Measurements from ENCODE around the gene MTMR10. TPM values are rescaled to one million over a fixed set of nuclear protein-coding genes. Genes with fewer than 3 reads are reported as not detected.

Gene MTMR10
- total RNA-seq, 1 donor from 2014 or later, result 36.2 TPM

DNA sequence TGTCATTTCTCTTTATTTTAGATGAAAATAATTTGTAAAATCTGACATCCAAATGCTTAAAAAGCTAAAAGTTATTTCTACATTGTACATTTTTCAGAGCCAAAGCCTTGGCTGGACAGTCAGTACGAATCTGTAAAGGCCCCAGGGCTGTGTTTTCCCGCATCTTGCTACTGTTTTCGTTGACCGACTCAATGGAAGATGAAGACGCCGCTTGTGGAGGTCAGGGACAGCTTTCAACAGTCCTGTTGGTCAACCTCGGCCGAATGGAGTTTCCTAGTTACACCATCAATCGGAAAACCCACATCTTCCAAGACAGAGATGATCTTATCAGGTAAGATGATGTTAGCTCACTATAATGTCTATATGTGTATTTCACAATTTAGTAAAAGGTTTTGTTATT lies 77.7 kb downstream of the MTMR10 start:
- DNase-seq (no peak), ATAC-seq (no peak)
- intact Hi-C loops (cut with DNase I), result no loop called here
- no peak overlapping the region for H3K4me3 ChIP-seq
- H3K9me3 ChIP-seq, result no peaks in the 10 kb centered on the region
- H3K27ac ChIP-seq, result no peak overlapping the region
- H3K4me1 ChIP-seq, result no peaks in the 10 kb centered on the region
- TF ChIP-seq CTCF (IDR thresholded peaks at IDR 0.05), result no peak
- peaks cover 80% of the 10 kb centered on the region for H3K36me3 ChIP-seq
- no peaks in the 10 kb centered on the region for H3K27me3 ChIP-seq

DNA sequence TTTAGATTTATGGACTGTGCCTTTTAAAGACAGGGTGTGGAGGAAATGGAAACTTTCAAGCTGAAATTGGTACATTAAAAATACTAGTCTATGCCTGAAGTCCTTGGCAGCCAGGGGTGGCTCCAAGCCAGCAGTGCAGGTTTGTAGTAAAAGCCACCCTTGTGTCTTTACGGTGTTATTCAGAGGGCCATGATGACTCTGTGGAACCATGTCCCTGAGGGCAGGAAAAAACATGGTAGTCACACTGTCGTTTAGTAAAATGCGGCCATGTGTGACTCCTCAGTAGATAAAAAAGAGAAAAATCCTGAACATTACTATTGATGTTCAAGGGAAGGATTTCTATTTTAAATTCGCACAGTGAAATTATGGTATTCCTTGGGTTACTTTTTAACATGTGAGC lies 85.1 kb downstream of the MTMR10 start:
- Histone ChIP-seq H3K4me1 (peaks cover 8% of the 10 kb centered on the region), H3K9me3 (no peaks in the 10 kb centered on the region), H3K27me3 (no peaks in the 10 kb centered on the region), H3K4me3 (no peak overlapping the region), H3K36me3 (peaks cover 13% of the 10 kb centered on the region), H3K27ac (no peak overlapping the region)
- intact Hi-C loops (cut with DNase I), result no loop called here
- no peak for TF ChIP-seq CTCF (IDR thresholded peaks at IDR 0.05)
- DNase-seq, result no peak
- no peak for ATAC-seq

DNA sequence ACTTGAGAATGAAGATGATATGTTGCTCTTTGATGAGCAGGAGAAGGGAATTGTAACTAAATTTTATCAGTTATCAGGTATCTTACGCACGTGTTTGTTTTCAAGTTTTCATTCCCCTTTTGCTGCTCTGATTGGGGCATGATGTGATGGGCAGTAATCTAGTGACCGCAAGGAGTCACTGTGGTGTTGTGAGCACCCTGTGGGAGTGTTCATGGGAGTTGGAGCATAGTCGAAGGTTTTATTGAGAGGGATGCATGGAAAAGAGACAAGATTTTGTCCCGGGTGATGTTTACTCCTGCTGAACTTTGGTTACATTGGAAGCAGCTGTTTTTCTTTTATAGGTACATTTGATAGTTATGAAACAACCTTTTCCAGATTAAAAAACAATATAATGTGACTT lies 85.6 kb downstream of the MTMR10 start:
- intact Hi-C loops (cut with DNase I), result no loop called here
- ATAC-seq (no peak), DNase-seq (no peak)
- H3K4me1 ChIP-seq, result peaks cover 8% of the 10 kb centered on the region
- no peaks in the 10 kb centered on the region for H3K27me3 ChIP-seq
- TF ChIP-seq CTCF (IDR thresholded peaks at IDR 0.05), result no peak
- H3K36me3 ChIP-seq, result peaks cover 9% of the 10 kb centered on the region
- no peak overlapping the region for H3K27ac ChIP-seq
- H3K4me3 ChIP-seq, result no peak overlapping the region
- no peaks in the 10 kb centered on the region for H3K9me3 ChIP-seq

DNA sequence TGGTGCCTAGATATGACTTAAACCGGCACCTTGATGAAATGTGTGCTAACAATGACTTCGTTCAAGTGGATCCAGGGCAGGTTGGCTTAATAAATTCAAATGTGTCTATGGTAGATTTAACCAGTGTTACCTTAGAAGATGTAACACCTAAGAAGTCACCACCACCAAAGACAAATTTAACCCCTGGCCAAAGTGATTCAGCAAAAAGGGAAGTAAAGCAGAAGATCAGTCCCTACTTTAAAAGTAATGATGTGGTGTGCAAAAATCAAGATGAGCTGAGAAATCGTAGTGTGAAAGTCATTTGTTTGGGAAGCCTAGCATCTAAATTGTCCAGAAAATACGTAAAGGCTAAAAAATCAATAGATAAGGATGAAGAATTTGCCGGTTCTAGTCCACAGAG lies 86.6 kb downstream of the MTMR10 start:
- Histone ChIP-seq H3K36me3 (peaks cover 2% of the 10 kb centered on the region), H3K4me1 (peaks cover 8% of the 10 kb centered on the region), H3K9me3 (no peaks in the 10 kb centered on the region), H3K4me3 (peak overlapping the region; percentile 88), H3K27ac (no peak overlapping the region), H3K27me3 (no peaks in the 10 kb centered on the region)
- TF ChIP-seq CTCF (IDR thresholded peaks at IDR 0.05), result no peak
- ATAC-seq, result no peak
- no peak for DNase-seq
- intact Hi-C loops (cut with DNase I), result no loop called here

DNA sequence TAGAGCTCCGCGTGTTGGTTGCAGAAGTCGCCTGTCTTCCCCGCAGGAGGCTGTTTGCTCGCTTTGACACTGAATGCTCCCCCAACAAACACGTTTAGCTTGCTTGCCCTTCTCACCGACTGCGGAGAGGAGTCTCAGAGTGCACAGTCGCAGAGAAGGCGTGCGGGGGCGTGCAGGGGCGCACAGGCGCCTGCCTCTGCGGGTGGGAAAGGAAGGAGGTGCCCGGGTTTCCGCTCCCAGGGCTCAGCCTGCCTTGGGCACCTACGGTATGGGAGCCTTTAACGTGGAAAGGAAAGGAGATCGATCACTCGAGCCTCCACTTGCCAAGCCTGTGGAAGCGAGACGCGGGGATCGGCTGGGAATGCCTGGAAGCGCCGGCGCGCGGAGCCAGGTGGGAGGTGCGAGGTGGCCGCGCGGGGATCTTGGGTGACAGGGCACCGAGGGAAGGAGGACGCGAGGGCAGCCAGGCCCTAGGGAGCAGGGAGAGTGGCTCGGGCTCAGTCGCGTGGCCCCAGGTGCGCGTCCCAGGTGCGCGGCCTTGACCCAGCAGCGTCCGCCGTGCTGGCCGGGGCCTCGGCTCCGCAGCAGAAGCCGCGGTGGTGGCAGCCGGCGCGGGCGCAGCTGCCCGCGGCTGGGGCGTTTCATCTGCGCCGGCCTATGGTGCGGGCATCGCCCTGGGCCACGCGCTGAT lies 87.8 kb downstream of the MTMR10 start, which contains the start of gene FAN1:
TSS of gene FAN1 (plus strand) at position 419 of the 691 bp plus-strand sequence. CDS start 749 bp downstream, outside the sequence.
- Histone ChIP-seq H3K4me1 (peaks cover 8% of the 10 kb centered on the region), H3K36me3 (no peaks in the 10 kb centered on the region), H3K4me3 (peak within 1 kb of the TSS; percentile 88), H3K27ac (peak within 1 kb of the TSS; percentile 80), H3K27me3 (no peaks in the 10 kb centered on the region), H3K9me3 (no peaks in the 10 kb centered on the region)
- intact Hi-C loops (cut with DNase I), result no loop called here
- no peak for TF ChIP-seq CTCF (IDR thresholded peaks at IDR 0.05)
- ATAC-seq (peak; percentile 99), DNase-seq (peak; percentile 93)

All from upper lobe of right lung (tissue), 1 donor.